ENCODE measurements around the gene SEMA7A. TPM values are rescaled to one million over a fixed set of nuclear protein-coding genes. Genes with fewer than 3 reads are reported as not detected.
A peak's percentile ranks its signal among the peaks of the same experiment; 100 is the strongest.

Gene SEMA7A
- total and polyA plus RNA-seq, 9 of the 15 experiments (the other 6 are each of a cell fraction or from before 2014, with no cell fraction given) = 0.04 to 8.2 (median 5.4) TPM; not detected in 1

GRCh38 chr15:74373731-74374647 is 59.8 kb downstream of the SEMA7A start (continued):
- TF ChIP-seq TEAD4 (IDR thresholded peaks at IDR 0.05; ENCODE audit: low read length) (no peak), TEAD4 (CRISPR knock-in tag; IDR thresholded peaks at IDR 0.05; ENCODE audit: borderline replicate concordance) (no peak), BDP1 (IDR thresholded peaks at IDR 0.05; ENCODE audit: insufficient read depth, insufficient read length) (no peak), ATF1 (CRISPR knock-in tag; IDR thresholded peaks at IDR 0.05) (no peak), ATF1 (tag; IDR thresholded peaks at IDR 0.05) (no peak; the same call in 1 of the 2 replicates), HDAC2 (IDR thresholded peaks at IDR 0.05) (peak; percentile 51; the same call in 1 of the 2 replicates), BRD9 (IDR thresholded peaks at IDR 0.05; ENCODE audit: low read depth, partially characterized antibody) (peak; percentile 44), ZBTB1 (CRISPR knock-in tag; IDR thresholded peaks at IDR 0.05; ENCODE audit: borderline replicate concordance, low read depth) (no peak), ZNF280A (IDR thresholded peaks at IDR 0.05; ENCODE audit: low read depth, partially characterized antibody) (no peak), CXXC5 (CRISPR knock-in tag; IDR thresholded peaks at IDR 0.05) (peak; percentile 36; the same call in 1 of the 2 replicates), ZNF263 (CRISPR knock-in tag; IDR thresholded peaks at IDR 0.05; ENCODE audit: borderline replicate concordance) (peak; percentile 51), ARID4B (CRISPR knock-in tag; IDR thresholded peaks at IDR 0.05) (peak; percentile 41; the same call in 1 of the 2 replicates), ZNF174 (CRISPR knock-in tag; IDR thresholded peaks at IDR 0.05) (no peak), MNT (conservative IDR thresholded peaks at IDR 0.05) (peak; percentile 62 to 78), ZBTB7A (IDR thresholded peaks at IDR 0.05; ENCODE audit: borderline replicate concordance, control insufficient read depth, low read depth, low read length) (peak; percentile 77), SIN3B (IDR thresholded peaks at IDR 0.05; ENCODE audit: low read depth) (0 out of 2 replicates have a peak, but pooled peaks have one; percentile 7), ZNF639 (CRISPR knock-in tag; conservative IDR thresholded peaks at IDR 0.05 in 1 of 2, IDR thresholded peaks at IDR 0.05 in 1 of 2) (0 out of 4 replicates have a peak, but pooled peaks of 1 of the 2 experiments have one; percentile 35), CSDE1 (IDR thresholded peaks at IDR 0.05) (no peak)

Measured in K562 (cell line).